Breast epithelium (tissue), 4 donors: ENCODE measurements around the gene PC. TPM values are rescaled to one million over a fixed set of nuclear protein-coding genes. Genes with fewer than 3 reads are reported as not detected.
A peak's percentile ranks its signal among the peaks of the same experiment; 100 is the strongest.

Experiments used
- DNase-seq, 2 donors: peaks; one replicate each; pipeline ENCODE4 v3.0.0-alpha.2; 2019; ENCODE audit warnings: low spot score in 2 of 2
- H3K27ac ChIP-seq, 2 donors: fragments of 200-600 bp; sonication (generic) in 1 of 2; one replicate each; pipeline ENCODE4 v1.5.1; 2016 to 2019; ENCODE audit warnings: mild to moderate bottlenecking in 1 of 2
- H3K27me3 ChIP-seq, 2 donors: fragments of 200-600 bp; sonication (generic) in 1 of 2; one replicate each; pipeline versions ENCODE4 v1.5.1 to v1.6.0; 2017 to 2019; ENCODE audit warnings: control low read depth in 1 of 2, mild to moderate bottlenecking in 1 of 2
- H3K36me3 ChIP-seq: fragments of 200-600 bp; one replicate; pipeline ENCODE4 v1.5.1; 2019
- H3K4me1 ChIP-seq, 2 donors: fragments of 200-600 bp; sonication (generic); one replicate each; pipeline ENCODE4 v1.5.1; 2016 to 2019; ENCODE audit warnings: control low read depth in 1 of 2
- H3K4me3 ChIP-seq, 3 donors: fragments of 200-600 bp; sonication (generic); 1 replicate in 2 of 3; 2 replicates in 1 of 3; pipeline ENCODE4 v1.5.1; 2016 to 2019; ENCODE audit warnings: mild to moderate bottlenecking in 3 of 3, moderate library complexity in 2 of 3
- H3K9me3 ChIP-seq, 2 donors: fragments of 200-600 bp; sonication (generic) in 1 of 2; one replicate each; pipeline ENCODE4 v1.5.1; 2016 to 2019; ENCODE audit warnings: control low read depth in 1 of 2
- POLR2A ChIP-seq: fragments of 450-650 bp; IDR thresholded peaks from one replicate; pipeline ENCODE4 v1.6.1; 2016; ENCODE audit warnings: antibody characterized with exemption, mild to moderate bottlenecking, moderate library complexity
- POLR2AphosphoS5 ChIP-seq, 3 donors: sonication (generic); formaldehyde crosslinking; IDR thresholded peaks; one replicate each; pipeline ENCODE4 v1.6.1; 2017; ENCODE audit warnings: antibody characterized with exemption in 3 of 3
- intact Hi-C: fragments of 100-400 bp; cut with DNase I; formaldehyde crosslinking; loops from one replicate; pipeline ENCODE4 v1.15.1; 2023; ENCODE audit warnings: low total_unique reads
- total RNA-seq, 3 donors: library from RNA; depleted of rRNA; stranded (reverse); fragments of >200 nt; gene quantifications; one replicate each; pipeline ENCODE4 v1.1.0, GENCODE V29; 2016
- TF ChIP-seq, protein P1 (sequence below), 3 donors: fragments of 450-650 bp; IDR thresholded peaks; one replicate each; pipeline ENCODE4 v1.5.1; 2016 to 2017; ENCODE audit warnings: antibody characterized with exemption in 3 of 3, mild to moderate bottlenecking in 3 of 3, moderate library complexity in 3 of 3

Gene PC
- total RNA-seq, 3 donors from 2014 or later = 35.4 to 137 (median 50.2) TPM

DNA sequence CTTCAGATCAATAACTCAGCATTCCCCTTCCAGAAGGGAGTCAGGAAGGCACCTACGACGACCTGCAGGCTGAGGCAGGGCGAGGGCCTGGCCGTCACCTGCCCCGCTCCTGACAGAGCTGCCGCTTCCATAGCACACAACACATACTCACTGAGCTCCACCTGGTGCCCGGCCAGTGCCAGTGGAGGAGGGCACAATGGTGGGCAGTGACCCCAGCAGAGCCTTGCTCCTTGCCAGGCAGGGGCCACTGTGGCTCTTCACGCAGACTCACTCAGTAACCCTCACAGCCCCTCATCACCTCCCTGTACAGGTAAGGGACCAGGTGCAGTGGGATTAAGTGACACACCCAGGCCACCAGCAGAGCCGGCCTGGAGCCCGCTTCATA lies 76.7 kb downstream of the PC start:
- intact Hi-C loops = no loop called here
- no peak for TF ChIP-seq POLR2A
- TF ChIP-seq POLR2AphosphoS5 (IDR thresholded peaks at IDR 0.05) = no peak
- TF ChIP-seq, protein P1, sequence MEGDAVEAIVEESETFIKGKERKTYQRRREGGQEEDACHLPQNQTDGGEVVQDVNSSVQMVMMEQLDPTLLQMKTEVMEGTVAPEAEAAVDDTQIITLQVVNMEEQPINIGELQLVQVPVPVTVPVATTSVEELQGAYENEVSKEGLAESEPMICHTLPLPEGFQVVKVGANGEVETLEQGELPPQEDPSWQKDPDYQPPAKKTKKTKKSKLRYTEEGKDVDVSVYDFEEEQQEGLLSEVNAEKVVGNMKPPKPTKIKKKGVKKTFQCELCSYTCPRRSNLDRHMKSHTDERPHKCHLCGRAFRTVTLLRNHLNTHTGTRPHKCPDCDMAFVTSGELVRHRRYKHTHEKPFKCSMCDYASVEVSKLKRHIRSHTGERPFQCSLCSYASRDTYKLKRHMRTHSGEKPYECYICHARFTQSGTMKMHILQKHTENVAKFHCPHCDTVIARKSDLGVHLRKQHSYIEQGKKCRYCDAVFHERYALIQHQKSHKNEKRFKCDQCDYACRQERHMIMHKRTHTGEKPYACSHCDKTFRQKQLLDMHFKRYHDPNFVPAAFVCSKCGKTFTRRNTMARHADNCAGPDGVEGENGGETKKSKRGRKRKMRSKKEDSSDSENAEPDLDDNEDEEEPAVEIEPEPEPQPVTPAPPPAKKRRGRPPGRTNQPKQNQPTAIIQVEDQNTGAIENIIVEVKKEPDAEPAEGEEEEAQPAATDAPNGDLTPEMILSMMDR (IDR thresholded peaks at IDR 0.05) = no peak
- no peaks in the 10 kb centered on the region for H3K36me3 ChIP-seq

DNA sequence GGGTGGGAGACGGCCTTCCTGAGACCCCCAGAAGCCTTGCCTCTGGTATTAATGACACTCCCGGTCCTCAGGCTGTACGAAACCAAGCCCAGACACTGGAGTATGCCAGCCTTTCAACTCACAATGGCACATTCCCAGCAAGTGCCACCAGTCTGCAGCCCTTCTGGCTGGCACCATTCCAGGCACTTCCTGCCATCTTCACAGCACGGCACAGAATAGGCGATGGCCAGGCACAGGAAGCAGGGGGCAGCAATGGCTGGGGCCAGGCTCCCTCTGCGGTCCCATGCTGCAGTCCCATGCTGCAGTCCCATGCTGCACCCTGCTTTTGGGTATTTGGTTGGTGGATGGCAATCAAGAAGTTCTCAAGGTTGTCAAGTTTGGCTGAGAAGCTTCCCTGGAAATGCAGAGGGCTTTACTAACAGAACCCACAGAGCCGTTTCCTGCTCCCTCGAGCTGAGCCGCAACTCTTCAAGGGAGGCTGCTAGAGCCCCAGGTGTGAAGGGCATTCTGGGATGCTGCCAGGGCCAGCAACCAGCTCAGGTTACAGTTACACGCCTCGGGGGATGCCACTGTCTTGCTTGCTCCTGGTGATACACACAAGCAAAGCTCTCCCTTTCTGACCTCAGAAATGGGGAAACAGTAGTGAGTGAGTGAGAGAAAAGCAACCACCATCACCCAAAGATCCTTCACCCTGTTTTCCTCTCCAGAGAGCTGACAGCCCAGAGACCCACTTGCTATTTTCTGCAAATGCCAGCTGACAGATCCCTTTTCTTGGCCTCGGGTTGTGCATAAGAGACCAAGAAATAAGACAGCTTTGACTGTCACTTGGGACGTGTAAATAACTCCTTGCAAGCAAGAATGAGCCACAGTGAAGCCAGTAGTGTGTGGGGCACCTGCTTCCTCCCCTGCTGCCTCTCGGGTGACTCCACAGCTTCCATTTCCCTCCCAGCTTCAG lies 77.4 kb downstream of the PC start:
- intact Hi-C loops = no loop called here
- peaks cover 11 to 36% of the 10 kb centered on the region in 2 donors for H3K4me1 ChIP-seq
- peak overlapping the region; percentile 37 to 60 for H3K27ac ChIP-seq

More for the DNA sequence above, 76.7 kb downstream of the PC start:
- DNase-seq = no peak
- H3K4me1 ChIP-seq = peaks cover 11 to 36% of the 10 kb centered on the region in 2 donors
- H3K27me3 ChIP-seq = no peaks in the 10 kb centered on the region
- no peaks in the 10 kb centered on the region for H3K9me3 ChIP-seq
- peak overlapping the region; percentile 37 to 60 for H3K27ac ChIP-seq
- no peak overlapping the region for H3K4me3 ChIP-seq

DNA sequence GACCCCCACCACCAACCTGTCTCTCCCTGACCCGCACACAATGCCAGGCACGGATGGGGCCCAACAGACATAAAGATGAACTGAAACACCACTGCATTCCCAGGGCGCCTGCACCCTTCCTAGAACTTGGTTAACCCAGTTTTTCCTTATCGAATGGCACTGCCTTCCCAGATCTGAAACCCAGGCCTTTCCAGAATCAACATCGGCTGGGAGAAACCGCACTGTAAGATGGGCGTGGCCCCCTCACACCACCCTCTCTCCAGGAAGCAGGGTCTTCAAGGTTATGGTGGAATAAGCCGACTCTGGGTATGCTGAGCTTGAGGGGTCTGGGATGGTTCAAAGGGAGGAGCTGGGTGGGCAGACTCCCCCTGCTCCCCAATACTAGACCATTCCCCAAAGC lies 78.2 kb downstream of the PC start:
- Histone ChIP-seq H3K27me3 (no peaks in the 10 kb centered on the region), H3K4me3 (no peak overlapping the region)

More for the DNA sequence above, 77.4 kb downstream of the PC start:
- Histone ChIP-seq H3K27me3 (no peaks in the 10 kb centered on the region), H3K9me3 (no peaks in the 10 kb centered on the region), H3K36me3 (no peaks in the 10 kb centered on the region), H3K4me3 (peak overlapping the region in 1 of 3 donors; percentile 11)
- no peak for TF ChIP-seq POLR2A
- no peak for TF ChIP-seq POLR2AphosphoS5 (IDR thresholded peaks at IDR 0.05)
- TF ChIP-seq, protein P1 (IDR thresholded peaks at IDR 0.05) = no peak
- peak; percentile 60 to 82 for DNase-seq

DNA sequence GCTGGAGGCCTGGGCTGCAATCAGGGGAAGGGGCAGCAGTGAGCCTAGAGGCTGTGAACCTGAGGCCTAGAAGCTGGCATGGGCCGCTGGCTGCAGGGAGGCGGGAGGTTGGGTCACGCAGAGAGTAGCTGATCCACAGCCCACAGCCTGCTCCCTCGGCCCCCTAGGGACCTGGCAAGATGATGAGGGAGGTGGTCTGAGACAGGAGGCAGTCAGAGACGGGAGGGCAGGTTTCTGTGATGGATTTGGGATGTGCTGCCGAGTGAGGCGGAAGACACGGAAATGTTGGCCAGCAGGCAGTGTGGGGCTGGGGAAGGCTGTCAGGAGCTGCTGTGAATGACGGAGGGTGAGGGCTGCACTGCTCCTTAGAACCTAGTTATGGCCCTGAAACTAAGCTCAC lies 78.6 kb downstream of the PC start:
- no peak for DNase-seq
- intact Hi-C loops = no loop called here
- Histone ChIP-seq H3K27ac (peak overlapping the region; percentile 37 to 60), H3K9me3 (no peaks in the 10 kb centered on the region), H3K4me1 (peaks cover 11 to 36% of the 10 kb centered on the region in 2 donors), H3K4me3 (no peak overlapping the region), H3K36me3 (no peaks in the 10 kb centered on the region), H3K27me3 (no peaks in the 10 kb centered on the region)
- TF ChIP-seq, protein P1 (IDR thresholded peaks at IDR 0.05) = no peak
- TF ChIP-seq POLR2AphosphoS5 (IDR thresholded peaks at IDR 0.05) (no peak), POLR2A (no peak)

More for the DNA sequence above, 78.2 kb downstream of the PC start:
- Histone ChIP-seq H3K4me1 (peaks cover 11 to 36% of the 10 kb centered on the region in 2 donors), H3K36me3 (no peaks in the 10 kb centered on the region), H3K27ac (peak overlapping the region; percentile 37 to 60), H3K9me3 (no peaks in the 10 kb centered on the region)
- intact Hi-C loops = no loop called here
- no peak for TF ChIP-seq POLR2A
- no peak for TF ChIP-seq POLR2AphosphoS5 (IDR thresholded peaks at IDR 0.05)
- TF ChIP-seq, protein P1 (IDR thresholded peaks at IDR 0.05) = no peak
- DNase-seq = no peak

DNA sequence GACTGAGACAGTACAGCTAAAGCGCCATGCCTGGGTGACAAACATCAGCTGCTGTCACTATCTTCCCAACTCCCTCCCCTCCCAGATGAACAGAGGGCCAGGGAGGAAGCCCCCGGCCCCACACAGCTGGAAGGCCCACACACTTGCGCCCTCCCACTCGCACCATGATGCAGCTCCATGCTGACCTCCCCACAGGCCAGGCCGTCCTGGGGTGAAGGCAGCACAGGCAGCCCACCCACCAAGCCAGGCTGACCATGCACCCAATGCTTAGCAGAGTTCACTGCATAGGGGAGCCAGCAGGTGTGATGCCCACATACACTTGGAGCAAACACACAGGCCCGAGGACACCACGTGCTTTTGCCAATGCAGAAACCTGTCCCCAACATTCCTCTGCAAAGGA lies 79.2 kb downstream of the PC start:
- TF ChIP-seq POLR2A = no peak
- no peak for TF ChIP-seq POLR2AphosphoS5 (IDR thresholded peaks at IDR 0.05)
- TF ChIP-seq, protein P1 (IDR thresholded peaks at IDR 0.05) = no peak
- Histone ChIP-seq H3K27me3 (no peaks in the 10 kb centered on the region), H3K9me3 (no peaks in the 10 kb centered on the region), H3K4me1 (peaks cover 11 to 36% of the 10 kb centered on the region in 2 donors), H3K36me3 (no peaks in the 10 kb centered on the region), H3K4me3 (peak overlapping the region in 1 of 3 donors; percentile 31), H3K27ac (peak overlapping the region; percentile 63 to 65)
- intact Hi-C loops = no loop called here
- no peak for DNase-seq
